ENCODE data around the gene C1QTNF8. TPM values are rescaled to one million over a fixed set of nuclear protein-coding genes. Genes with fewer than 3 reads are reported as not detected.

C1QTNF8 gene
- total RNA-seq, 1 donor from 2014 or later: not detected

- ATAC-seq (ENCODE audit: low read depth): no peak
- H3K4me1 Mint-ChIP-seq: no peaks in the 10 kb centered on the region
- no peaks in the 10 kb centered on the region for H3K9me3 Mint-ChIP-seq
- H3K27ac Mint-ChIP-seq: no peak overlapping the region
- no peaks in the 10 kb centered on the region for H3K36me3 Mint-ChIP-seq (ENCODE audit: low read depth)
- CTCF ChIA-PET: no interaction called here
- H3K4me3 Mint-ChIP-seq: no peak overlapping the region
- no peak for TF ChIP-seq CTCF (IDR thresholded peaks at IDR 0.05)
- DNase-seq: no peak
- intact Hi-C loops (cut with micrococcal nuclease): no loop called here
- POLR2A ChIA-PET: no interaction called here
- no peaks in the 10 kb centered on the region for H3K27me3 Mint-ChIP-seq
These were observed 20.6 kb upstream of the C1QTNF8 start for GRCh38 chr16:1116693-1117077.

DNA sequence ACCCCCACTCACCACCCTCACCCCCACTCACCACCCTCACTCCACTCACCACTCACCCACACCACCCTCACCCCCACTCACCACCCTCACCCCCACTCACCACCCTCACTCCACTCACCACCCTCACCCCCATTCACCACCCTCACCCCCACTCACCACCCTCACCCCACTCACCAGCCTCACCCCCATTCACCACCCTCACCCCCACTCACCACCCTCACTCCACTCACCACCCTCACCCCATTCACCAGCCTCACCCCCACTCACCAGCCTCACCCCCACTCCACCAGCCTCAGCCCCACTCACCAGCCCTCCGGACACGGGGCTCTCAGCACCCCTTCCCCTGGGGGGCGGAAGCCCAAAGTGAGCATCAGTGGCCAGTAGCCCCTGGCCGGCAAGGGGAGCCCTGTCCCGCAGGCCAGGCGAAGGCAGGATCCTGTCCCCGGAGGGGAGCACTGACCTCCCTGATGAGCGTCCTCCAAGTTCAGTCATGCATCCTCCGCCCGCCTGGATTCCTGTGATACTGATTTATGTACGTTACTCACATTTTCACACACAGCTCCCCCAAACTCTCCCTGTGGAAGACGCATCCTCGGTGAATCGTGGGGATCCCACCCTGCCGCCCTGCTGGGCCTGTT is 18.0 kb upstream of the C1QTNF8 start:
- H3K9me3 Mint-ChIP-seq: no peaks in the 10 kb centered on the region
- no peak for DNase-seq
- POLR2A ChIA-PET: no interaction called here
- ATAC-seq (ENCODE audit: low read depth): no peak
- H3K27me3 Mint-ChIP-seq: peaks cover 1% of the 10 kb centered on the region
- no peaks in the 10 kb centered on the region for H3K4me1 Mint-ChIP-seq
- no peak overlapping the region for H3K4me3 Mint-ChIP-seq
- intact Hi-C loops (cut with micrococcal nuclease): no loop called here
- CTCF ChIA-PET: no interaction called here
- H3K27ac Mint-ChIP-seq: no peak overlapping the region
- no peaks in the 10 kb centered on the region for H3K36me3 Mint-ChIP-seq (ENCODE audit: low read depth)
- TF ChIP-seq CTCF (IDR thresholded peaks at IDR 0.05): no peak

DNA sequence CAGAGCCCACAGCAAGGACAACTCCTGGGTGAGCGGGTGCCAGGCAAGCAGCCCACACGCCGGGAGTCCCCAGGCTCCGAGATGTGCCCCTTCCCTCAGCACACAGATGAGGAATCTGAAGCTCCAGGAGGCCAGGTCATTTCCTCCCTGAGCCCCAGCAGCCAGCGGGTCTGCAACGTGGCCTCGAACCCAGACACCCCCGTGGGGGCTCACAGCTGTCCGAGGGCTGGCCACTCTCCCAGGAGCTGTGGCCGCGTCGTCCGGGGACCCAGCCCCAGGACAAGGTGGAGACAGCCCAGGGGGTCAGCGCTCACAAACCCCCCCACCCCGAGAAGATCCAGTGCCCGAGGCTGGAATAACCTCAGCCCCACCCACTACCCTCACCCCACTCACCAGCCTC is 17.4 kb upstream of the C1QTNF8 start:
- ChIA-PET CTCF (no interaction called here), POLR2A (no interaction called here)
- ATAC-seq (ENCODE audit: low read depth) (no peak), DNase-seq (no peak)
- Mint-ChIP-seq H3K9me3 (no peaks in the 10 kb centered on the region), H3K27ac (no peak overlapping the region), H3K27me3 (peaks cover 5% of the 10 kb centered on the region), H3K4me1 (no peaks in the 10 kb centered on the region), H3K4me3 (no peak overlapping the region), H3K36me3 (ENCODE audit: low read depth) (no peaks in the 10 kb centered on the region)
- intact Hi-C loops (cut with micrococcal nuclease): no loop called here
- TF ChIP-seq CTCF (IDR thresholded peaks at IDR 0.05): no peak

GRCh38 chr16:1112506-1113184 is 16.6 kb upstream of the C1QTNF8 start:
- H3K4me1 Mint-ChIP-seq: no peaks in the 10 kb centered on the region
- no peak for TF ChIP-seq CTCF (IDR thresholded peaks at IDR 0.05)
- H3K4me3 Mint-ChIP-seq: no peak overlapping the region
- no peak overlapping the region for H3K27ac Mint-ChIP-seq
- intact Hi-C loops (cut with micrococcal nuclease): no loop called here
- CTCF ChIA-PET: no interaction called here
- H3K9me3 Mint-ChIP-seq: no peaks in the 10 kb centered on the region
- no peak for DNase-seq
- no peak for ATAC-seq (ENCODE audit: low read depth)
- peaks cover 6% of the 10 kb centered on the region for H3K27me3 Mint-ChIP-seq
- POLR2A ChIA-PET: no interaction called here
- no peaks in the 10 kb centered on the region for H3K36me3 Mint-ChIP-seq (ENCODE audit: low read depth)

- intact Hi-C loops (cut with micrococcal nuclease): no loop called here
- Mint-ChIP-seq H3K9me3 (no peaks in the 10 kb centered on the region), H3K36me3 (ENCODE audit: low read depth) (no peaks in the 10 kb centered on the region), H3K27ac (no peak overlapping the region), H3K4me3 (no peak overlapping the region), H3K27me3 (peaks cover 12% of the 10 kb centered on the region), H3K4me1 (no peaks in the 10 kb centered on the region)
- ChIA-PET POLR2A (no interaction called here), CTCF (no interaction called here)
- TF ChIP-seq CTCF (IDR thresholded peaks at IDR 0.05): no peak
- DNase-seq (no peak), ATAC-seq (ENCODE audit: low read depth) (no peak)
These were observed 13.6 kb upstream of the C1QTNF8 start for GRCh38 chr16:1109648-1110047.

Measured in activated B cell treated with CpG ODN at 0.5 μM for 24 hours (primary cell).